Stimulated activated CD8-positive, alpha-beta memory T cell treated with anti-CD3 and anti-CD28 coated beads, Interleukin-15, amount 100 ng/mL, for 24 hours (primary cell): ENCODE data around the gene ZC3H18.
"Not testable (repeated sequence)": the region's sequence is repeated elsewhere in the genome, so short reads cannot be mapped to it uniquely, and the experiment has no call there.

Experiments
- DNase-seq: peaks from one replicate; pipeline ENCODE4 v3.0.0-alpha.2; 2020; ENCODE audit warnings: low read depth

ZC3H18 gene

DNA sequence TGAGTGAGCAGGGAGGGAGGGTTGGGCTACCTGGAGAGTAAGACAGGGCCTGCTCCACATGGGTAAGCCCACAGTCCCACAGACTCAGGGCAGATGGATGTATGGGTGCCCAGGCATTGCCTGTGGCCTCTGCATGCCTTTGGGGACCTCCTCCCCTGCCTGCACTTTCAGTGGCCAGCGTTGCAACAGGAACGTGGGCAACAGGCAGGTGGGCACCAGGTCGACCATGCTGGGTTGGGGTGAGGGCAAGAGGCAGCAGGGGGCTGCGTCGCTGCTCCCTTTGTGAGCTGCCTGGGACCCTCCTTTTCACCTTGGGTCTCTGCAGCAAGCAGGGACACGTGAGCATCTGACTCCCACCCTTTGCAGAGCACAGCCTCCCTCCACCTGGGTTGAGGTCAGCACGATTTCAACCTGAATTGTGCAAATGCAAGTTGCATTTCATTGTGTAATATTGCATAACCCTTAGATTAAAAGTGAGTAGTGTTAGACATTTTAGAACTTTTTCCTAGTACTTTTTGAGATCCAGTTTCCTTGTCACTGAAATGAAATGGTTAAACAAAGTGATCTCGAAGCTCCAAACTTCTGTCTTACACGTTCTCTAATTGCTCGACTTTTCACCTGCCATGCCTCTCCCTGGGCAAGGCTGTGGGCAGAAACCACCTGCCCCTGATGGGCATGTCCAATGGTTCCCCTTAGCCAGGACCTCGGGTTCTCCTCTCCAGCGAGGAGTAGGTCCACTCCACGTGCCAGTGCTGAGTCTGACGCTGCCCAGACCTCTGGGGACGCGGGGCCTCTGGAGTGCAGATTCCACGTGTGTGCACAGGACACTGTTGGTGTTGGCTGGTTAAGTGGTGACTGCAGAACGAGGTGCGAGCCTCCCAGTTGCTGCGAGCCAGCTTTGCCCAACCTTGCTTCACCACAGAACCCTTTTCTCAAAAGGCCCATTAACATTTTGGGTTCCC lies 35.3 kb downstream of the ZC3H18 start:
- DNase-seq = no peak

DNA sequence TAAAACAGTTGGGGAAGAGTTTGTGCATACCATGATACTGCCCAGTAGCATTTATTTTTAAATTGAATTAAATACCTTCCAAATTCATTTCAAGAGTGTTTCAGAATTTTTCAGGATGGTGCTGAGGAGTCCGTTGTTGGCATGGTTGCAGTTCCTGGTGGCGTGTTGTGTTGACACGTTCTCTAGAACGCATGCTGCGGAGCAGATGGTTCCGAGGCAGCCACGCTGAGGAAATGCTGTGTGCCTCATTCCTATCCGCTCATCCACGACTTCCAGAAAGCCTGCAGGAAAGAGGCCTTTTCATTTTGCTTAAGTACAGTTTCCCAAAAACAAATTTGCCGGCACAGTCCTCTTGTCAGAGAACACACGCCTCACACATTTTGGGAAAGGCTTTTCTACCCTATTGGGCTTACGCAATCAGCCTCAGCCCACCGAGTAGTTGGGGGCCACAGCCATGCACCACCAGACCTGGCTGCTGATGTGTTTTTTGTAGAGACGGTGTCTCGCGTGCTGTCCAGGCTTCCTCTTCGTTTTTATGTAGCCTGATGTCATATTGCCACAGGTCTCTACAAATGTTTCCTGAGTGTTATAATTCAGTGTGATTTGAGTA lies 36.0 kb downstream of the ZC3H18 start:
- no peak for DNase-seq

DNA sequence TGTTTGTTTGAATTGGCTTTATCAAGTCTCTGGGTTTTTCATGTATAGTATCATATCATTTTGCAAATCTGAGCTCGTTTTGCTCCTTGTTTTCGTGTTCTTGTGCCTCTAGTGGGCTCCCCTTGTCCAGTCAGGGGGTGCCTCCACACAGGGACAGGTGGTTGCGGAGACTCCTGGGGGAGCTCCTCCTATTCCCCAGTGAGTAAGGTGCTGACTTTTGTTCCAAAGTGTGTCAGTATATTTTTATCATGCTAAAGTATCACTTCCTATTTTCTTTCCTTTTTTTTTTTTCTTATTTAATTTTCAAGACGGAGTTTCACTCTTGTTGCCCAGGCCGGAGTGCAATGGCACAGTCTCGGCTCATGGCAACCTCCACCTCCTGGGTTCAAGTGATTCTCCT lies 37.9 kb downstream of the ZC3H18 start:
- no peak for DNase-seq

DNA sequence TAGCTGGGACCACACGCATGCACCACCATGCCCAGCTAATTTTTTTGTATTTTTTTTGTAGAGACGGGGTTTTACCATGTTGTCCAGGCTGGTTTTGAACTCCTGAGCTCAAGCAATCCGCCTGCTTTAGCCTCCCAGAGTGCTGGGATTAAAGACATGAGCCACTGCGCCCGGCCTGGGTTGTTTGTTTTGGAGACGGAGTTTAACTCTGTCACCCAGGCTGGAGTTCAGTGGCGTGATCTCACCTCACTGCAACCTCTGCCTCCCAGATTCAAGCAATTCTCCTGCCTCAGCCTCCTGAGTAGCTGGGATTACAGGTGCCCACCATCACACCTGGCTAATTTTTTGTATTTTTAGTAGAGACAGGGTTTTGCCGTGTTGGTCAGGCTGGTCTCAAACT lies 39.2 kb downstream of the ZC3H18 start:
- not testable (repeated sequence) for DNase-seq

DNA sequence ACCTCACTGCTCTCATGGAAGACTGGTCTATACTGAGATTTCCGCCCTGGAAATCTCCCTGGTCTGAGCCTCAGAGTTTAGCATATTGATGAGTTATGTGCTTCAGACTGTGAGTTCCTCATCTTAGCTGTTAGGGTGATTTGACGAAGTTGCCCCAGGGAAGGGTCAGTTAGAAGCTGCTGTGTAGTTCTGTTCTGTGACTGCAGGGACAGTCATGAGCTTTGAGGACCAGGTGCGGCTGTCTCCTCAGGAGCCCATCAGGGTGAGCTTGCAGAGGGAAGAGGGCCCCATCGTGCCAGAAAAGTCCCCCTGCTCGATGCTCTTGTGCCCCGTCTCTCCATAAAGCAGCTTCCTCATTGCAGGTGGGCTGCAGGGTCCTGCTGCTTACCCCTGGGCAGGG lies 39.9 kb downstream of the ZC3H18 start:
- no peak for DNase-seq

DNA sequence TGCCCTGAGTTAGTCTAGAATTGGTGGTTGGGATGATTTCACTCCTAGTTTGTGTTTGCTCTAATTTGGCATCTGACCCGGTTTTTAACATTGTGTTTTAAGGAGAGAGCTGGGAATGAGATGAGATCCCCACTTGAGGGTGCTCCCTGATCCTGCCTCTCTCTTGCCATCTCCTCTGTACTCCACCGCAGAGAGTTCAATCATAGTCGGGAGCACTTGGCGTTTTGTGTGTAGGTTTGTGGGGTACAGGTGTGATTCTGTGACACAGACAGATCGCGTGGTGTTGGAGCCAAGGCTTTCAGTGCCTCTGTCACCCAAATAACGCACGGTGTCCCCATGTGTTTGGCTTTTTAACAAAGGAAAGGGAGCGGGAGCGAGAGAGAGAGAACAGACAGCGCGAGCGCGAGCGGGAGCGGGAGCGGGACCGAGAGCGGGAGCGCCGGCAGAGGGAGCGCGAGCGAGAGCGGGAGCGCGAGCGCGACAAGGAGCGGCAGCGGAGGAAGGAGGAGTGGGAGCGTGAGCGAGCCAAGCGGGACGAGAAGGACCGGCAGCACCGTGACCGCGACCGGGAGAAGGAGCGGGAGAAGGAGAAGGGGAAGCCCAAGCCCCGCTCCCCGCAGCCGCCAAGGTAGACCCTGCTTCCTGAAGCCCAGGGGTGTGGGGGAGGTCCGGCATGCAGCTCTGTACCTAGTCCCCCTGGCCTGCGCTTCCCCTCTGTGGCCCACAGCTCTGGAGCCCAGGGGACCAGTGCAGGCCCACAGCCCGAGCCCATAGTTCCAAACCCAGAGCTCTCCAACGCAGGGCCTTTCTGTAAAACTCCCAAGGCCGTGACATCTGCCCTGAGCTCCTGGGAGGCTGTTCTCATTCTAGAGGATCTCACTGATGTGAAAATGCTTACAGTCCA lies 41.0 kb downstream of the ZC3H18 start:
- DNase-seq = no peak

DNA sequence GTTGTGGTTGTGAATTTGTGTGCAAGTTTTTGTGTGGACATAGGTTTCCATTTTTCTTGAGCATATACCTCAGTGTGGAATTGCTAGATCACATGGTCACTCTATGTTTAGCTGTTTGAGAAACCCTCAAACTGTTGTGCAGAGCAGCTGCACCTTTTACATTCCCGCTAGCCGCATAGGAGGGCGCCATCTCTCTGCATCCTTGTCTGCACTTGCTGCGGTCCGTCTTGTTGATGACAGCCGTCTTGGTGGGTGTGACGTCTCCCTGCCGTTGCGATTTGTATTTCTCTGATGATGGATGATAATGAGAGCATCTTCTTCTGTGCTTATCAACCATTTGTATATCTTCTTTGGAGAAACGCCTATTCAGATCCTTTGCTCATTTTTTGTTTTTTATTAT lies 43.1 kb downstream of the ZC3H18 start:
- no peak for DNase-seq

DNA sequence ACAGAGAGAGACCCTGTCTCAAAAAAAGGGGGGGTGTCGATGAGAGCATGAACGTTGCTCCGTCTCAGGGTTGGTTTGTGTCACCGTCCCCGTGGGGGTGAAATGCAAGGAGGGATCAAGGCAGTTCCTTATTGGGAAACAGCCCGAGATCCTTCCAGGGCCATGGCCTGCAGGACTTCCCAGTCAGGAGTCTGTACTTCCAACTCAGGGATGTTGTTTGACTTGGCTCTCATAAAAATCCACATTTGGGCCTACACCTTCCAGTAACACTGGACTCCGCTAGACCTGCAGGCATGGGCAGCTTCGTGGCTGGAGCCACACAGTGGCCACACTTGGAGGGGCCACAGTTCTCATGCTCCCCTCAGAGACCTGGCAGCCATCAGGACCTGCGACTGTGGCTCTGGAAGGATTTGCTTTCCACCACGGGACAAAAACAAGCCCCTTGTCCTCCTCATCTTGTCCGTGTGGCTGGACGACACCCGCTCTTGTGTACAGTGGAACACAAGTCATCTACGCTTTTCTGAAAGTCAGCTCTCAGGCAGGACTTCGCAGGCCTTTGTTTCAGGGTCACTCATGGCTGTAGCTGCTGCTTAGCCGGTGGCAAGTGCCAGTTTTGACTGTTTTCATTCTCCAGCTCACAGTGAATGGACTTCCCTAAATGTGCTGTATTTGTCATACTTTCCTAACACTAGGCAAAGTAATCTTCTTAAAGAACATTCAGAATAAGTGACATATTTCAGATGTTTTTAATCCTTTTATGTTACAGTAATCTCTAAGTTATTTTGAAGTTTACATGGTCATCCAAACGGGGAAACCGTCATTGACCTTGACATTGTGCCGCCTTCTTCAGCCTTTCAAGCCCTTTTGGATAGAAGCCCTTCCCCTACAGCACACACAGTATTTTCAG lies 44.0 kb downstream of the ZC3H18 start:
- DNase-seq = no peak

DNA sequence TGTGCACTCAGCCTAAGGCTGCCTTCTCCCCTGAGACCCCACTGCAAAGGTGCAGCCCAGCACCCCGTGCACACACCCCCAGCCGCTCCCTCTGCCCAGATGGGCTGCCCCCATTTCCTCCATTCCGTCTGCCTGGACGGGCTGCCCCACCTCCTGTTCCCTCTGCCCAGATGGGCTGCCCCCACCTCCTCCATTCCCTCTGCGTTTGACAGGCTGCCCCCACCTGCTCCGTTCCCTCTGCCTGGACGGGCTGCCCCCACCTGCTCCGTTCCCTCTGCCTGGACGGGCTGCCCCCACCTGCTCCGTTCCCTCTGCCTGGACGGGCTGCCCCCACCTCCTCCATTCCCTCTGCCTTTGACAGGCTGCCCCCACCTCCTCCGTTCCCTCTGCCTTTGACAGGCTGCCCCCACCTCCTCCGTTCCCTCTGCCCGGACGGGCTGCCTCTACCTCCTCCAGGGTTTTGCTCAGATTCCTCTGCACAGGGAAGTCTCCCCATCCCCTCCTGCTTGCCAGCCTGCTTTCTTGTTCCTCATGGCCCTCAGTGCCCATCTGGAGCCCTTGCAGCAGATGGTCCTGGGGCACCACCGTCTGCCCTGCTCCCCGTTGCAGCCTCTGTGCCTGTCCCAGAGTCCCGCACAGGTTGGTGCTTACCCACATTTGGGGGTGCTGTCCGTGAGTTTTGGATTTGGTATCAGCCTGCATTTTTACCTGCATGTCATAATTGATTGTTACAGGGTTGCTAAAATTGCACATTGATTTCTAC lies 44.8 kb downstream of the ZC3H18 start:
- no peak for DNase-seq

DNA sequence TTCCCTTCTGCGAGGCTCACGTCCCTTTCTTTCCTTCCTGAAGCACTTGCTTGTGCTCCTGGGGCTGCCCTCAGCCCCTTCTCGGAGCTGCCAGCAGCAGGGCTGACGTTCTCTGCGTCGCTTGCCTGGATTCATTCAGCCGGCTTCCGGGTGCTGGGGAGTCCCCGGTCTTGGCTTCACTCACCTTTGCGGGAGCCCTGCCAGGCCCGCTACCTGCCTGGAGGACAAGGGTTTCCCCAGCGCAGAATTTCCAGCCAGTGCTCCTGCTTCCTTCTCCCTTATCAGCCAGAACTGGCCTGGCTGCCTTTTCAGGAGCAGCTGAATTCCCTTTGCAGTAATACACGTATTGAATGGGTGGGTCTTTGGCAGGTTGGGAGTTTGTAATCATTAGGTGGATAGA lies 46.1 kb downstream of the ZC3H18 start:
- DNase-seq = no peak

DNA sequence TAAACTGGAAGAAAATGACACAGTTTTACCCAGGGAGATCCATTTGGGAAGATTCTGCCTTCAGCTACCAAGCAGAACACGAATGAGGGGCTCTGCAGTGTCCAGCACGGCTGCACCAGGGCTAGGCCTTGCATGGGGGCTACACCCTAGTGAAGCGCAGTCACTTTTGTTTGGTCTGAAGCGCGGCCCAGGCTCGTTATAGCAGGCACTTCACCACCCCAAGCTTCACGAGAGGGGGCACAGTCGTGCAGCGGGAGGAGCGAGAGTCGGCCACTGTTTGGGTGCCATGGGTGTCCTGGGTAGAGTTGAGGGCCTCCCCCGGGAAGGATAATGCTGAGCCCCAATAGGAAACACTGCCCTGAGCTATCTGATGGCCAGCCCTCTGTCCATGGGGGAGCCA lies 46.5 kb downstream of the ZC3H18 start:
- no peak for DNase-seq

DNA sequence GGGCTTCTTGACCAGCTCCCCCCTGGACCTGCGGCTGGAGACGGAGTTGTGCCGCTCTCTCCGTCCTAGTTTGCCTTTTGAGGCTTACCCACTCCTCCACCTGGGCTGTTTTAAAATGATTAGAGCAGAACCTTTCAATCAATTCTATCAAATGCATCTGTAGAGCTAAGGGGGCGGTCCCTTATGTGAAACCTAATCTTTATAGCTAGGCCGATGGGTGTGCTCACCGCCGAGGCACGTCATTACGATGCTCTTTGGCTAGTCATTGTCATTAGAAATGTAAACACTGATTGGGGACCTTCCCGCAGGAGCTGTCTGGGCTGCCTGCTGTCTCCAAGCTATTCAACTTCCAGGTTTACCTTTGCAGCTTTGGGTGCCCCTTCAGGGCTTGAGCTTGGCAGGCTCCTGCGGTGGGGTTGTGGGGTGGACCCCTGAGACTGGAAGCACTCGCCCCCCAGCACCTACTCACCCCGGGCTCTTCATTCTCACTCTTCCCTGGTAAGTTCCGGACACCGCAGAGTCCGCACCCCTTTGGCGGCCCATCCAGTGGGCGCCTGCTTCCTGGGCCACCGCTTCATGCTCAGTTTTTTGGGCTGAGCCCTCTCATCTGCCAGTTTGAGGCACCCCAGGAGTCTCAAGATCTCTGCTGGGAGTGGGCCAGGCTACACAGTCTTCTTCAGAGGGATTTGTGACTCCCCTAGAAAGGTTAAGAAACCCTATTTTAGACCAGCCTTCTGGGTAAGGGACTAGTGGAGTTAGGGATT lies 47.2 kb downstream of the ZC3H18 start:
- no peak for DNase-seq

DNA sequence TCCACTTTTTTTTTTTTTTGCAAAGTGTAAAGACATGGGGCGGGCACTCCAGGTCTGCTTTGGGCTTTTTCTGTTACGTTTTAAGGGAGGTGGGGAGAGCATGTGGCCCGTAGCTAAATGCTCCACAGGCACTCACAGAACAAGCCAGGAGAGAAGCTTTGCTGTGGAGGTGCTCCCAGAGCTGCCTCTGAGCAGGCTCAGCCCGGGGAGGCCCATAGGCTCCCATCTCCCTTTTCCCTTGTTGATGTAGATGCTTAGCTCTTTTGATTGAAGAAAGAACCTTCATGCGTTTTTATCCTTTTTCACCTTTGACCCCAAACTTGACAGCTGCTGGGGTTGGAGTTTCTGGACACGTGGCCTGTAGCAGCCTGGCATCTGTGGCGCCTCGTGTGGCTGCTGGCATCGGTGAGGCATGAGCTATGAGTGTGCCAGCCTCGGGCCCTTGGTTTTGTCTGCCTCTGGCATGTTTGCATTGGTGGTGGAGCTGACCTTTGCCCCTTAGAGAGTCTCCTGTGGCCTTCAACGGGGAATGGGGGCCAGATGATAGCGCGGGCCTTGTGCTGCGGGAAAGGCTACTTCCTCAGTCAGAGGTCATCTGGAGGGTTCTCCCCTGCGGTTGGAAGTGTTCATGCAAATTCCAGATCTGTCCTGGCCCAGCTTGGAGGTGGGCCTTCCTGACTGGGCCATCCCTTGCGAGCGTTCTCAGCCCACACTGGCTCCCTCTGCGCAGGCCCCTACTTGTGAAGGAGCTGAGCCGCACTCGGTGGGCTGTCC lies 48.2 kb downstream of the ZC3H18 start:
- DNase-seq = no peak

DNA sequence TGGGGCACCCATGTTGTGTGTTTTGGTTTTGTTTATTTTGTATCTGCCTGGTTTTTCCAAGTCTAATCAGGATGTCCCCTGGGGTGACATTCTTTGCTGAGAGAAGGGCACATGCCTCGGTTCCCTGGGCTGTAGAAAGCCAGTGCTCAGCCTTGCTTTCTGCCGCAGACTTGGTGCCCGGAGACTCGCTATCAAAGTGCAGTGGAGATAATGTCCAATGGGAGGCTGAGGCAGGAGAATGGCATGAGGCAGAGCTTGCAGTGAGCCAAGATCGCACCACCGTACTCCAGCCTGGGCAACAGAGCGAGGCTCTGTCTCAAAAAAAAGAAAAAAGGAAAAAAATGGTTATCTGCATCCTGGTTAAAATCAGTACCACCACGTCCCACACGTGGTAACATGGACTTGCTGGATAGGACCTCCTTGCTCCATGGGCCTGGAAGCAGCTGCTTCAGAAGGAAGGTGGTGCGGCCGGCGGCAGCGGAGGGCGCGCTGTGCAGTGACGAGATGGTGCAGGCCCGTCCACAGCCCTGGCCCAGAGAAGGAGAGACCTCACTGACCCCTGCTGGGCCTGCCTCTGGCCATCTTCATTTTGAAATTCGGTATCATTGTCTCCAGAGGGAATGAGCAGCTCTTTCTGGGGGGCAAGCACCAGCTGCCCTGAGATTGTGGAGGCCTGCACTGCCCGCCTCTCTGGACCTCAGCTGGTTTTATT lies 48.9 kb downstream of the ZC3H18 start:
- no peak for DNase-seq

DNA sequence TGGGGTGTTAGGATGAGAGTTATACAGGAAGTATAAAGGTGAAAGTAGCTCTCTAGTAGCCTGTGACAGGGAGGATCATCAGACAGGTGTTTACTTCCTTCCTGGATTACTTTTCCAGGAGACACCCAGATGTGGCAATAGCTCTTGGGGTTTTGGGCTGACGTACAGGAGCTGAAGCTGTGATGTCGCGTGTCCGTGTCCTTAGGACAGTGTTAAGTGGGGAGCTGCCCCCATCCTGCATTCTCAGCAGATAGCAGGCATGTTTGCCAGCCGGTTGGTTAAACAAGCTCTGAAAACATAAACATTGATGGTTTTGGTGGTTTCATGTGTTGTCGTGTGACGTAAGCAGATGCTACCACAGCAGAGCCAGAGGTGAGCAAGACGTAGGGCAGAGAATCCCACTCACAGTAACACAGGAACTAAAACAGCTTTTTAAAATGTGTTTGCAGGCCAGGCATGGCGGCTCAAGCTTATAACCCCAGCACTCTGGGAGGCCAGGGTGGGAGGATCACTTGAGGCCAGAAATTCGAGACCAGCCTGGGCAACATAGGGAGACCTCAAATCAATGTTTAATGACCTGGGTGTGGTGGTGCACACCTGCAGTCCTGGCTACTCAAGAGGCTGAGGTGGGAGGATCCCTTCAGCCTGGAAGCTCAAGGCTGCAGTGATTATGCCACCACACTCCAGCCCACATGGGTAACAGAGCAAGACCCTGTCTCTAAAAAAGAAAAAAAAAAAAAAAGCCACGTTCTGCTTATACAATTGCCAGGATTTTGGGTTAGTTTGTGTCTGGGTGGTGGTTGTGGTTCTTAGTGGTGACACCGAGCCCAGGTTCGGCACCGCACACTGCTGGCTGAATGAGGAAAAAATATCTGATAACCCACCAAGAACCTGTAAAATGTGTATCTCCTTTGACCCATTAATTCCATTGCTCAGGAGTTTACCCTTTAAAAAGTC lies 49.9 kb downstream of the ZC3H18 start:
- DNase-seq = no peak

DNA sequence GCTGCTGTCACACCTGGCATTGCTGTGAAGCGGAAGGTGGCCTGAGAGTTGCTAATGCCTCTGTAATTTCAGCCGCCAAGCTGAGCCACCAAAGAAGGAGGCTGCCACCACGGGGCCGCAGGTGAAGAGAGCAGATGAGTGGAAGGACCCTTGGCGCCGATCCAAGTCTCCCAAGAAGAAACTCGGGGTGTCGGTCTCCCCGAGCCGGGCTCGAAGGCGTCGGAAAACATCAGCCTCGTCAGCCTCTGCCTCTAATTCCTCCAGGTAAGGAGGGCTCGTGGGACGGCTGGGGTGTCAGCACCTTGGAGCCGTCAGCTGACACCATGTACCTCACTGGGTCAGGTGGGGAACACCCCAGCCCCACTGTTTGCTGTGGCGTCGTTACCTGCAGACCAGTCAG lies 51.9 kb downstream of the ZC3H18 start:
- no peak for DNase-seq

DNA sequence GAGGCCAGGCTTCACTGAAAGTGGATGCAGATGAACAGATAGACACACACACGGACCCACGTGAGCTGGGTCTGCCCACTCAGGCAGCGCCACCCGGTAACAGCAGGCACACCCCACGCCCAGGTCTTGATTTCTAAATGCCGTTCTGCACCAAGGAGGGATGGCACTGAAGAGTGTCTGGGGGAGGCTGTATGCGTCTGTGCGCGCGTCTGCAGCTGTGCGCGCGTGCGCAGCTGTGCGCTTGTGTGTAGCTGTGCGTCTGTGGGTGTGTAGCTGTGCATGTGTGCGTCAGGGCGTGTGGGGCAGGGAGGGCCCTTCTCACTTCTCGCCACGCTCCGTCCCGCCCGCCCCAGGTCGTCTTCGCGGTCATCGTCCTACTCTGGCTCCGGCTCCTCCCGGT lies 52.7 kb downstream of the ZC3H18 start:
- no peak for DNase-seq
